ENCODE measurements around the gene H2BK1. TPM values are rescaled to one million over a fixed set of nuclear protein-coding genes. Genes with fewer than 3 reads are reported as not detected.
A peak's percentile ranks its signal among the peaks of the same experiment; 100 is the strongest.

The H2BK1 gene
- total RNA-seq, 6 experiments from 2014 or later = not detected

- no peaks in the 10 kb centered on the region for H3K9me3 ChIP-seq
- H3K36me3 ChIP-seq = no peaks in the 10 kb centered on the region
- ATAC-seq (no peak), DNase-seq (no peak)
- intact Hi-C loops (cut with DNase I) = no loop called here
- no peaks in the 10 kb centered on the region for H3K27me3 ChIP-seq
- no peak overlapping the region for H3K27ac ChIP-seq
- H3K4me3 ChIP-seq = no peak overlapping the region
- no CpG with 5 or more reads among the region's 7 CpGs for WGBS (ENCODE audit: insufficient coverage, low coverage, low lambda C conversion rate, missing lambda C conversion rate)
- TF ChIP-seq CTCF (IDR thresholded peaks at IDR 0.05) (no peak), POLR2A (IDR thresholded peaks at IDR 0.05) (no peak)
- H3K4me1 ChIP-seq = peaks cover 0 to 4% (median 0%) of the 10 kb centered on the region in 4 donors
Measured at GRCh38 chr7:151254316-151254715, 44.0 kb upstream of the H2BK1 start.

DNA sequence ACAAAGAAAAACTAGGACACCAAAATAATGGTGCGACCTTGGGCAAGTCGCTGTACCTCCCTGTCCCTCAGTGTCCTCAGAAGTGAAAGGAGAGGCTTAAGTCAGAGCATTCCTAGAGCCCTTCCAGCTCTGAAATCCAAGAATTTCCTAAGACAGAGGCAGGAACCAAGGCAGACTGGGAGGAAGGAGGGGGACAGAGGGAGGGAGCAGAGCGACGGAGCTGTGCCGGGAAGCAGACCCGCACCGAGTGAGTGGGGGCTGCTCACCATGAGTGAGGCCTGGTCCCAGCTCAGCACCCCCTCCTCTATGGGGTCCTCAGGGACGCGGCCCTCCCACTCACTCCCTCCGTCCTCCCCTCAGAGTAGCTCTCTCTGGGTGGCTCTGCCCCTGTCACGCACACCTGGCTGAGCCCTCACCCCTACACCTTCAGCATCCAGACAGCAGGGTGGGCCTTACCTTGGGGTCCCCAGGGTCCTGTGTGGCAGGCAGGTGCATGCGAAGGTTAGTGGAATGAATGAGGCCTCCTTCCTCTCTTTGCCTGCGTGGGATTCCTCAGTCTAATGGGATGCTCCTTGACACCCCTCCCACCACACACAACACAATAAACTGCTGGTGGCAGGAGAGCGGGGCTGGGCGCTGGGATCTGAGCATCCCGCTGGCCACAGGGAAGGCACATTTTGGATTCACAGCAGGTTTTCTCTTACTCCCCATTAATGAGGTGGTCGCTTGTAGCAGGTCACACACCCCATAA is 42.8 kb upstream of the H2BK1 start:
- Histone ChIP-seq H3K27me3 (no peaks in the 10 kb centered on the region), H3K27ac (no peak overlapping the region), H3K4me3 (no peak overlapping the region), H3K4me1 (peaks cover 0 to 13% (median 0%) of the 10 kb centered on the region in 4 donors), H3K36me3 (no peaks in the 10 kb centered on the region), H3K9me3 (no peaks in the 10 kb centered on the region)
- intact Hi-C loops (cut with DNase I) = no loop called here
- no peak for DNase-seq
- 38% methylated on average over 3 of the region's 17 CpGs for WGBS (ENCODE audit: insufficient coverage, low coverage, low lambda C conversion rate, missing lambda C conversion rate)
- TF ChIP-seq POLR2A (IDR thresholded peaks at IDR 0.05) (no peak), CTCF (IDR thresholded peaks at IDR 0.05) (no peak)
- ATAC-seq = no peak

DNA sequence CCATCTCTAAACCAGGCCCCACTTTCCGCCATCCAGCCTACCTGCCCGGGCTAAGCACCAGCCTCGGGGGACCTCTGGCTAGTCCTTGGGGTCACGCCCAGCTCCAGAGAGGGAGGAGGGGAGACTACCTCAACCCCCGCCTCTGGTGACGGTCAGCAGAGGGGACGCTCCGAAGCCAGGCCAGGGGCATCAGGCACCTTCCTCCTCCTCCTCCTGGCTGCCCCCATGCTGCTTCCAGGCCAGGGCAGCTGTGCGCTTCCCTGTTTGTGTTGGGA is 42.2 kb upstream of the H2BK1 start:
- Histone ChIP-seq H3K27ac (peak overlapping the region in 1 of 3 donors; percentile 13), H3K9me3 (no peaks in the 10 kb centered on the region), H3K4me1 (peaks cover 0 to 15% (median 0%) of the 10 kb centered on the region in 4 donors), H3K4me3 (peak overlapping the region in 2 of 3 donors; percentile 39 to 42), H3K27me3 (no peaks in the 10 kb centered on the region), H3K36me3 (no peaks in the 10 kb centered on the region)
- 47% methylated on average over 4 of the region's 9 CpGs for WGBS (ENCODE audit: insufficient coverage, low coverage, low lambda C conversion rate, missing lambda C conversion rate)
- intact Hi-C loops (cut with DNase I) = no loop called here
- DNase-seq = peak in 1 of 3 donors; percentile 48
- no peak for ATAC-seq
- TF ChIP-seq CTCF (IDR thresholded peaks at IDR 0.05) = no peak
- TF ChIP-seq POLR2A (IDR thresholded peaks at IDR 0.05) = no peak

DNA sequence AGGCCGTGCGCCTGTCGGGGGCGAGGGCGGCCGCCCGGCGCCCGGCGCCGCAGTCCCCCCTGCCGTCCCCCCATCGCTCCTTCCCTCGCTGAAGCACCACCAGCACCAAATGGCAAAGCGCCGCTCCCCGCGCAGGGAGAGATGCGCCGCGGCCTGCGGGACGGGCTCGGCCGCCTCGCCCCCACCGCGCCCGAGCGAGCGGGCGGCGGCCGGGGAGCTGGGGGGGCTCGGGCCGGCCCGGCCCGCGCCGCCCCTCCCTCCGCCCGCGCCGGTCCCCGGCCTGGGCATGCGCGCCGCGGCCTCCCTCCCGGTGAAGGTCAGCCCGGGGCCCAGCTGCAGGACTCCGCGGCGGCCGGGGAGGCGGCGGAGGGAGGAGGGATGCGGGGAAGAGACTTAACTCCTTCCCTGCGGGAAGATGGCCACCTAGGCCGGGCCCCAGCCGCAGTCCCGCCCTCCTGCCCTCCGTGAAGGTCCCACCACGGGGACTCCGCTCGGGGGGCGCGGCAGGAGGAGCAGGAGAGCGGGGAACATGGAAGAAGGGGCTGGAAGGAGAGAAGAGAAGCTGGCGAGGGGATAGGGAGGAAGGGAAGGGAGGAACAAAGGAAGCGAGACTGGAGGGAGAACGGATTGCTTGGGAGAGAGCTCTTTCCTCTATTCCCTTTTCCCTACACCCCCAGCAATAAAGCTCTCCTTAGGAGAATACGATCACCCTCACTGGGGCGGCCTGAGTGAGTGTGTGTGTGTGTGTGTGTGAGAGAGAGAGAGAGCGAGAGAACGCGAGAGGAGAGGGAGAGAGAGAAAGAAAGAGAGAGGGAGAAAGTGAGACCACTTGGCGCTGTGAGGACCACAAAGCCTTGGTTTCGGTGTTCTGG is 41.6 kb upstream of the H2BK1 start:
- peak; percentile 30 to 43 (median 36) for ATAC-seq
- DNase-seq = no peak
- no peaks in the 10 kb centered on the region for H3K27me3 ChIP-seq
- TF ChIP-seq CTCF (IDR thresholded peaks at IDR 0.05) (no peak), POLR2A (IDR thresholded peaks at IDR 0.05) (no peak)
- peaks cover 0 to 15% (median 0%) of the 10 kb centered on the region in 4 donors for H3K4me1 ChIP-seq
- no peaks in the 10 kb centered on the region for H3K9me3 ChIP-seq
- H3K4me3 ChIP-seq = peak overlapping the region; percentile 18 to 42 (median 39)
- 15% methylated on average over 22 of the region's 79 CpGs for WGBS (ENCODE audit: insufficient coverage, low coverage, low lambda C conversion rate, missing lambda C conversion rate)
- peak overlapping the region; percentile 13 to 57 (median 36) for H3K27ac ChIP-seq
- H3K36me3 ChIP-seq = no peaks in the 10 kb centered on the region
- intact Hi-C loops (cut with DNase I) = no loop called here

All from right lobe of liver (tissue), 6 donors.